Endothelial cell (in vitro differentiated cells): Measurements from ENCODE around the gene SYT17. TPM values are rescaled to one million over a fixed set of nuclear protein-coding genes. Genes with fewer than 3 reads are reported as not detected.
"Not testable (repeated sequence)": the region's sequence is repeated elsewhere in the genome, so short reads cannot be mapped to it uniquely, and the experiment has no call there.

Experiments
- DNase-seq: peaks from one replicate; pipeline ENCODE4 v3.0.0; 2021; ENCODE audit warnings: low spot score
- H3K27ac Mint-ChIP-seq: one replicate; pipeline ENCODE4 v1.8.0; 2021; ENCODE audit warnings: mixed read lengths, inconsistent platforms; ENCODE audit not compliant: unreplicated experiment
- H3K27me3 Mint-ChIP-seq: one replicate; pipeline ENCODE4 v1.8.0; 2021; ENCODE audit warnings: mild to moderate bottlenecking, moderate library complexity, mixed read lengths, inconsistent platforms; ENCODE audit not compliant: unreplicated experiment
- H3K36me3 Mint-ChIP-seq: one replicate; pipeline ENCODE4 v1.8.0; 2021; ENCODE audit warnings: mild to moderate bottlenecking, low read depth, mixed read lengths, inconsistent platforms; ENCODE audit not compliant: unreplicated experiment
- H3K4me1 Mint-ChIP-seq: one replicate; pipeline ENCODE4 v1.8.0; 2021; ENCODE audit warnings: mild to moderate bottlenecking, mixed read lengths, inconsistent platforms; ENCODE audit not compliant: unreplicated experiment
- H3K4me3 Mint-ChIP-seq: one replicate; pipeline ENCODE4 v1.8.0; 2021; ENCODE audit warnings: mild to moderate bottlenecking, mixed read lengths, inconsistent platforms; ENCODE audit not compliant: unreplicated experiment
- H3K9me3 Mint-ChIP-seq: one replicate; pipeline ENCODE4 v1.8.0; 2021; ENCODE audit warnings: mixed read lengths, inconsistent platforms; ENCODE audit not compliant: unreplicated experiment
- total RNA-seq: library from RNA; stranded (reverse); fragmentation: NEBNext Ultra II Directional; extraction: Animal tissue kit (Norgen Biotek cat#: 25700); gene quantifications from one replicate; pipeline ENCODE4 v1.2.1, GENCODE V29; 2021; ENCODE audit not compliant: unreplicated experiment
- TF ChIP-seq, protein P1 (sequence below): fragments of 200-600 bp; sonication (generic); IDR thresholded peaks from one replicate; pipeline ENCODE4 v1.5.0; 2021; ENCODE audit warnings: antibody characterized with exemption; ENCODE audit not compliant: unreplicated experiment

The SYT17 gene
- total RNA-seq, 1 donor from 2014 or later, result 16.4 TPM

DNA sequence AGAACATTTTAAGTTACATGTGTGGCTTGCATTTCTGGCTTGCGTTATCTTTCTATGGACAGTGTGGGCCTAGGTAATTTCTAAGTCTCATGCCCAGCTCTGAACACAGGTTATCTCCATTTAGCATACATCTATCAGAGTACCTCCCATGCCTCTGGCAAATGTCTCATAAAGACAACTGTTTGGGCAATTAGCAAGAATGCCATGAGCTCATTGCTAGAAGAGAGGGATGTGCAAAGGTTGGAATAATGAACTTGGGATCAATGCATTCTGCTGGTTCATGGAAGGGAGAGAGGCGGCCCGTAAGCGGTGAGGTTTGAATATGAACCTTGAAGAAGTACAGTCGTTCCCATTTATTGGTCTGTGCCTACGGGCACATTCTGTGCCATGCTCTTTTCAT, 14.4 kb downstream of the SYT17 start:
- DNase-seq, result no peak
- TF ChIP-seq, protein P1, sequence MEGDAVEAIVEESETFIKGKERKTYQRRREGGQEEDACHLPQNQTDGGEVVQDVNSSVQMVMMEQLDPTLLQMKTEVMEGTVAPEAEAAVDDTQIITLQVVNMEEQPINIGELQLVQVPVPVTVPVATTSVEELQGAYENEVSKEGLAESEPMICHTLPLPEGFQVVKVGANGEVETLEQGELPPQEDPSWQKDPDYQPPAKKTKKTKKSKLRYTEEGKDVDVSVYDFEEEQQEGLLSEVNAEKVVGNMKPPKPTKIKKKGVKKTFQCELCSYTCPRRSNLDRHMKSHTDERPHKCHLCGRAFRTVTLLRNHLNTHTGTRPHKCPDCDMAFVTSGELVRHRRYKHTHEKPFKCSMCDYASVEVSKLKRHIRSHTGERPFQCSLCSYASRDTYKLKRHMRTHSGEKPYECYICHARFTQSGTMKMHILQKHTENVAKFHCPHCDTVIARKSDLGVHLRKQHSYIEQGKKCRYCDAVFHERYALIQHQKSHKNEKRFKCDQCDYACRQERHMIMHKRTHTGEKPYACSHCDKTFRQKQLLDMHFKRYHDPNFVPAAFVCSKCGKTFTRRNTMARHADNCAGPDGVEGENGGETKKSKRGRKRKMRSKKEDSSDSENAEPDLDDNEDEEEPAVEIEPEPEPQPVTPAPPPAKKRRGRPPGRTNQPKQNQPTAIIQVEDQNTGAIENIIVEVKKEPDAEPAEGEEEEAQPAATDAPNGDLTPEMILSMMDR, result no peak
- Mint-ChIP-seq H3K27me3 (no peaks in the 10 kb centered on the region), H3K27ac (no peak overlapping the region), H3K36me3 (peaks cover 31% of the 10 kb centered on the region), H3K9me3 (no peaks in the 10 kb centered on the region), H3K4me1 (peaks cover 5% of the 10 kb centered on the region), H3K4me3 (no peak overlapping the region)

DNA sequence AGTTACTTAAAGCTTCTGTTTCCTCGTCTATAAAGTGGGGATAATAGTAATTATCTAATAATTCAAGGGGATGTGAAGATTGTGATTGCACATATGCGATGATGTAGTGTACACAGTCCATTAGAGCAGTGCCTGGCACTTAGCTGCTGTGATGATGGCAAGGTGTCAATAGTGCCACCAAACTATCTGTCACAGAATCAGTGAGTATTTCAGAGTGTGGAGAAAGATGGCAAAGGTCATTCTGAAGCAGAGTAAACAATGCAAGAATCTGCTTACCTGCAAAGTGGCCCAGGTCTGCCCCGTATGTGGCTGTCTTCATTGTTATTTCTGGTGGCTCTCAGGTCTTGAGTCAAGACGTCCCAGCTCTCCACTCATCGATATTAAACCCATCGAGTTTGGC, 15.1 kb downstream of the SYT17 start:
- peaks cover under 1% of the 10 kb centered on the region for H3K27me3 Mint-ChIP-seq
- TF ChIP-seq, protein P1, result no peak
- H3K36me3 Mint-ChIP-seq, result peaks cover 36% of the 10 kb centered on the region
- peaks cover 5% of the 10 kb centered on the region for H3K4me1 Mint-ChIP-seq
- H3K27ac Mint-ChIP-seq, result no peak overlapping the region
- no peaks in the 10 kb centered on the region for H3K9me3 Mint-ChIP-seq
- peak overlapping the region; percentile 2 for H3K4me3 Mint-ChIP-seq
- DNase-seq, result no peak

DNA sequence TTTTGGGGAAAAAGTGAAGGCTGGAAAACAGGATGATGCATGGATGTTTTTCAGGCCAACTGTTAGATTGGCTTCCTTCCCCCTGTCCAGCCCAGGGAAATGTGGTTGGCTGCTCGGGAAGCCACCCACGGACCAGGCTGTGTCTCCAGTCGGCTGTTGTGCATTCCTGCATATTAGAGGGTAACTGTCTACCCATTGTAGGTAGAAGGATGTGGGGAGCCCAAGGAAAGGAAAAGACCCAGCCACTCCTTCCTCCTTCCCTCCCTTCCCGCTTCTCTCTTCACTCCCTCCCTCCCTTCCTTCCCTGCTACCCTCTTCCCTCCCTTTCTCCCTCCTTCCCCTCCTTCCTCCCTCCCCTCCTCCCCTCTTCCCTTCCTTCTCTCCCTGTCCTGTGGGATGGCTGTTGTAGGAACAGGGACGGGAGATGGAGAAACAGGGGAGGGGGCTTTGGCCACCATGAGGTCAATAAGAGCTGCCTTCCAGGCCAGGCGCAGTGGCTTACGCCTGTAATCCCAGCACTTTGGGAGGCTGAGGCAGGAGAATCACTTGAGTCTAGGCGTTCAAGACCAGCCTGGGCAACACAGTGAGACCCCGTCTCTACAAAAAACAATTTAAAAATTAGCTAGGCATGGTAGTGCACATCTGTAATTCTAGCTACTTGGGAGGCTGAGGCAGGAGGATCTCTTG, 16.9 kb downstream of the SYT17 start:
- H3K4me1 Mint-ChIP-seq, result peaks cover 5% of the 10 kb centered on the region
- H3K36me3 Mint-ChIP-seq, result peaks cover 40% of the 10 kb centered on the region
- TF ChIP-seq, protein P1, result no peak
- peak overlapping the region; percentile 36 for H3K27ac Mint-ChIP-seq
- H3K4me3 Mint-ChIP-seq, result no peak overlapping the region
- H3K9me3 Mint-ChIP-seq, result no peaks in the 10 kb centered on the region
- DNase-seq, result no peak
- H3K27me3 Mint-ChIP-seq, result peaks cover 1% of the 10 kb centered on the region

DNA sequence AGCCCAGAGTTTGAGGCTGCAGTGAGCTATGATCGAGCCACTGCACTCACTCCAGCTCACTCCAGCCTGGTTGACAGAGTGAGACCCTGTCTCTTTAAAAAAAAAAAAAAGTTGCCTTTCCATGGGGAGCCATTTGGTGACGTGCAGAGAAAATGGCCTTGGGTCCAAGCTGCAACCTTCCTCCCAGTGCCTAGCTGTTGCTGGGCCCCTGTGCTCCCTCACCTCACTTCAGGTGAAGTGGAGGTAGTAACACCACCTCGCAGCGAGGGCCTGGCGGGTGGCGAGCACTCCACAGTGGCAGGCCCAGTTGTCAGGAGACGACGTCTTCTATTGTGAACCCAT, 17.4 kb downstream of the SYT17 start:
- TF ChIP-seq, protein P1, result no peak
- H3K4me3 Mint-ChIP-seq, result no peak overlapping the region
- no peak for DNase-seq
- no peaks in the 10 kb centered on the region for H3K9me3 Mint-ChIP-seq
- no peak overlapping the region for H3K27ac Mint-ChIP-seq
- H3K36me3 Mint-ChIP-seq, result peaks cover 37% of the 10 kb centered on the region
- peaks cover 5% of the 10 kb centered on the region for H3K4me1 Mint-ChIP-seq
- H3K27me3 Mint-ChIP-seq, result peaks cover 1% of the 10 kb centered on the region

DNA sequence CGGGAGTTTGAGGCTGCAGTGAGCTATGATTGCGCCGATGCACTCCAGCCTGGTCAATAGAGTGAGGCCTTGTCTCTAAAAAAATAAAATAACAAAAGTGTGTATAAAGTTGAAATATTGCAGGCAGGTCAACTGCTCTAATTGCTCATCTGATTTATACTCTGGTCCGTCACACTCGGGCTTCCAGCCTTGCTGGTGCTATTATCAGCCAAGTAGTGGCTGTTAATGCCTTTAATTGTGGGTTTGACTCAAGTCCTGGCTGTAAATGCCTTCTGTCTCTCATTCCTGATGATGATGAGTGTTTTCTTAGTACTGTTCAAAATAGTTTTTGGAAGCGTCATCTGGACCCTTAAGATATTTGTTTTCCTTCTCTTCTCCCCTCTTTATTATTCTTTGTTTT, 18.4 kb downstream of the SYT17 start:
- Mint-ChIP-seq H3K4me1 (peaks cover 5% of the 10 kb centered on the region), H3K4me3 (no peak overlapping the region), H3K36me3 (peaks cover 33% of the 10 kb centered on the region), H3K27me3 (peaks cover 1% of the 10 kb centered on the region), H3K27ac (no peak overlapping the region), H3K9me3 (no peaks in the 10 kb centered on the region)
- no peak for DNase-seq
- TF ChIP-seq, protein P1, result no peak

DNA sequence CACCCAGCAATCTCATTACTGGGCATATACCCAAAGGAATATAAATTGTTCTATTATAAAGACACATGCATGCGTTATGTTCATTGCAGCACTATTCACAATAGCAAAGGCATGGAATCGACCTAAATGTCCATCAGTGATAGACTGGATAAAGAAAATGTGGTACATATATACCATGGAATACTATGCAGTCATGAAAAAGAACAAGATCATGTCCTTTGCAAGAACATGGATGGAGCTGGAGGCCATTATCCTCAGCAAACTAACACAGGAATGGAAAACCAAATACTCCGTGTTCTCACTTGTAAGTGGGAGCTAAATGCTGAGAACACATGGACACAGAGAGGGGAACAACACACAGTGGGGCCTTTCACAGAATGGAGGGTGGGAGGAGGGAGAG, 19.9 kb downstream of the SYT17 start:
- H3K4me3 Mint-ChIP-seq, DNase-seq, H3K27me3 Mint-ChIP-seq, H3K27ac Mint-ChIP-seq, H3K4me1 Mint-ChIP-seq, H3K9me3 Mint-ChIP-seq: not testable (repeated sequence)
- peaks cover 35% of the 10 kb centered on the region for H3K36me3 Mint-ChIP-seq
